ENCODE results near the gene TNNT3. TPM values are rescaled to one million over a fixed set of nuclear protein-coding genes. Genes with fewer than 3 reads are reported as not detected.
"Not testable (repeated sequence)": the region's sequence is repeated elsewhere in the genome, so short reads cannot be mapped to it uniquely, and the experiment has no call there.

Gene TNNT3
- total RNA-seq, 6 experiments from 2014 or later = not detected

GRCh38 chr11:1873048-1873812 lies 46.3 kb upstream of the TNNT3 start:
- no peaks in the 10 kb centered on the region for H3K9me3 Mint-ChIP-seq
- TF ChIP-seq CTCF (IDR thresholded peaks at IDR 0.05) = no peak
- H3K36me3 Mint-ChIP-seq (ENCODE audit: low read depth) = no peaks in the 10 kb centered on the region
- no peaks in the 10 kb centered on the region for H3K4me1 Mint-ChIP-seq (ENCODE audit: low read depth)
- DNase-seq = no peak
- H3K27me3 Mint-ChIP-seq (ENCODE audit: insufficient read depth) = peaks cover 3% of the 10 kb centered on the region
- no peak overlapping the region for H3K27ac Mint-ChIP-seq
- no peak overlapping the region for H3K4me3 Mint-ChIP-seq

- not testable (repeated sequence) for H3K4me3 Mint-ChIP-seq; H3K27ac Mint-ChIP-seq; H3K27me3 Mint-ChIP-seq (ENCODE audit: insufficient read depth); DNase-seq; H3K4me1 Mint-ChIP-seq (ENCODE audit: low read depth); H3K36me3 Mint-ChIP-seq (ENCODE audit: low read depth); H3K9me3 Mint-ChIP-seq
These were observed 45.7 kb upstream of the TNNT3 start for GRCh38 chr11:1873813-1874150.

- H3K27ac Mint-ChIP-seq; H3K36me3 Mint-ChIP-seq (ENCODE audit: low read depth); DNase-seq; H3K4me3 Mint-ChIP-seq; H3K27me3 Mint-ChIP-seq (ENCODE audit: insufficient read depth); H3K9me3 Mint-ChIP-seq; H3K4me1 Mint-ChIP-seq (ENCODE audit: low read depth): not testable (repeated sequence)
These were observed 44.9 kb upstream of the TNNT3 start for GRCh38 chr11:1874441-1875092.

DNA sequence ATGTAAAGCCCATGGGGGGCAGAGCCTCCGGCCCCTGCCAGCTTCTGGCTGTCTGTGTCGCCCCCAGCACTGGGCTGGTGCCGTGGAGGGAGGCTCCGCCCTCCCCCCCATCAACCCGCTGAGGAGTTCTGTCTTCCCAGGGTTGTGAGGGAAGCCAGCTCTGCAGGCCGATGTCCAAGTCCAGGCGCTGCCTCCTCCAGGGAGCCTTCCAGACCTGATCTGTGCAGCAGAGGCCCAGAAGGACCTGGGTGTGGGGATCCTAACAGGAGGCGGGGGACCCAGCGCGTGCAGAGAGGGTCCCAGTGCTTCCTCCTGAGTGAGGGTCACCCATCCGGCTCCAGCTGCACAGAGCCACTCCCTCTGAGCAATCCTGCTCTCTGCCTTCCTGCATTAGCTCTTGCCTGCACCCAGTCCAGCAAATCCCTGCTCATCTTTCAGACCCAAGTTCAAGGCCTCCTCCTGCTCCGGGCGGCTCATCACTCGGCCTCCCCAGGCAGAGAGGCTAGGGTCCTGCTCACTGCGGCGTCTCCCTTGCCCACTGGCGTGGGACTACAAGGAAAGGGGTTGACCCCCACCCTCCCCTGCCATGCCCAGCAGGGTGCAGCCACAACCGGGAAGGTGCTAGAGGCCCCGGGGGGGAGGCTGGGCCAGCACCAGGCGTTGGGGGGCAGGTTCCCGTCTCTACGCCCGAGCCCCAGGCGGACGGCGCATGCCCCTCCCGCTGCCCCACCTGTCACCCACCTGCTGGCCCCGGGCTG lies 44.2 kb upstream of the TNNT3 start:
- Mint-ChIP-seq H3K27me3 (ENCODE audit: insufficient read depth) (peaks cover 2% of the 10 kb centered on the region), H3K36me3 (ENCODE audit: low read depth) (no peaks in the 10 kb centered on the region), H3K4me3 (no peak overlapping the region), H3K27ac (no peak overlapping the region), H3K4me1 (ENCODE audit: low read depth) (no peaks in the 10 kb centered on the region), H3K9me3 (no peaks in the 10 kb centered on the region)
- no peak for TF ChIP-seq CTCF (IDR thresholded peaks at IDR 0.05)
- DNase-seq = no peak

GRCh38 chr11:1875851-1876301 lies 43.6 kb upstream of the TNNT3 start:
- DNase-seq; H3K36me3 Mint-ChIP-seq (ENCODE audit: low read depth); H3K4me1 Mint-ChIP-seq (ENCODE audit: low read depth): not testable (repeated sequence)

DNA sequence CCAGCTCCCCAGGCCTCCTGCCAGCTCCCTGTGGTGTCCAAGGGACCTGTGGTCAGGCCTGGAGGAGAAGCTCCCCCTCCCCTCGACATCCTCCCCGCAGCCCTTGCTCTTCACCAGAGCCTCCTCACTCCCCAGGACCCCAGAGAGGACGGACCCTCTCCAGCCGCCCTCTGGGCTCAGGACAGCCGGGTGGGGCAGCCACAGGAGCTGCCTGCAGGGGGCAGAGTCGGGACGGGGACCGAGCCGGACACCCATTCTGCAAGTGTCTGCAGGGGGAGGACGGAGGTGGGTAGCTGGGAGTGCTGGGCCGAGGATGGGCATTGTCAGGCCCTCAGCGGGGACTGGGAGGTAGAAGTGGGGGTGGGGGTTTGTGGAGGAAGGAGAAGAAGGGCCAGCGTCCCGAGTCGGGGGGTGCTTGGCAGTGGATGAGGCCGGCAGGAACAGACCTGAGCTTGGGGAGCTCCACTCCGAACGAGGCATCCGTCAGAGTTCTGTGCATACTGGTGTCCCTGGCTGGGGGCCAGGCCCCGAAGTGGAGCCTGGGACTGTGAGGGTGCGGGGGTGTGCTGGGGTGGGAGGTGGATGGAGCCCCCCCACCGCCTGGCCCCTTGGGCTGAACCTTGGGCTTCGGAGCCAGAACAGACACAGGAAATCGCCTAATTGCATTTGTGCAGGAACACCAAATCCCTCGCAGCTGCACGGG lies 43.0 kb upstream of the TNNT3 start:
- Mint-ChIP-seq H3K27me3 (ENCODE audit: insufficient read depth) (peaks cover 2% of the 10 kb centered on the region; the same call in 1 of the 2 replicates), H3K4me1 (ENCODE audit: low read depth) (no peaks in the 10 kb centered on the region), H3K36me3 (ENCODE audit: low read depth) (no peaks in the 10 kb centered on the region), H3K4me3 (peak overlapping the region; percentile 49; the same call in 1 of the 2 replicates), H3K9me3 (no peaks in the 10 kb centered on the region), H3K27ac (no peak overlapping the region)
- no peak for DNase-seq
- peak; percentile 77 for TF ChIP-seq CTCF (IDR thresholded peaks at IDR 0.05)

More at GRCh38 chr11:1875851-1876301, 43.6 kb upstream of the TNNT3 start:
- H3K27me3 Mint-ChIP-seq (ENCODE audit: insufficient read depth); H3K4me3 Mint-ChIP-seq; H3K27ac Mint-ChIP-seq; H3K9me3 Mint-ChIP-seq: not testable (repeated sequence)

Measured in HFFc6 (cell line).